HL-60 (cell line): Measurements from ENCODE around the gene SH3BGRL3.

ENCODE experiments used
- CTCF ChIP-seq: IDR thresholded peaks from one replicate; pipeline ENCODE4 v1.5.1; 2011; ENCODE audit warnings: low read length, control low read depth, inconsistent platforms; ENCODE audit not compliant: insufficient read depth
- REST ChIP-seq: IDR thresholded peaks from 2 replicates; pipeline ENCODE4 v1.6.1; 2012; ENCODE audit warnings: low read depth; ENCODE audit not compliant: insufficient replicate concordance
- SPI1 ChIP-seq: IDR thresholded peaks from 2 replicates; pipeline ENCODE4 v1.6.1; 2012; ENCODE audit warnings: low read depth, mild to moderate bottlenecking, borderline replicate concordance

DNA sequence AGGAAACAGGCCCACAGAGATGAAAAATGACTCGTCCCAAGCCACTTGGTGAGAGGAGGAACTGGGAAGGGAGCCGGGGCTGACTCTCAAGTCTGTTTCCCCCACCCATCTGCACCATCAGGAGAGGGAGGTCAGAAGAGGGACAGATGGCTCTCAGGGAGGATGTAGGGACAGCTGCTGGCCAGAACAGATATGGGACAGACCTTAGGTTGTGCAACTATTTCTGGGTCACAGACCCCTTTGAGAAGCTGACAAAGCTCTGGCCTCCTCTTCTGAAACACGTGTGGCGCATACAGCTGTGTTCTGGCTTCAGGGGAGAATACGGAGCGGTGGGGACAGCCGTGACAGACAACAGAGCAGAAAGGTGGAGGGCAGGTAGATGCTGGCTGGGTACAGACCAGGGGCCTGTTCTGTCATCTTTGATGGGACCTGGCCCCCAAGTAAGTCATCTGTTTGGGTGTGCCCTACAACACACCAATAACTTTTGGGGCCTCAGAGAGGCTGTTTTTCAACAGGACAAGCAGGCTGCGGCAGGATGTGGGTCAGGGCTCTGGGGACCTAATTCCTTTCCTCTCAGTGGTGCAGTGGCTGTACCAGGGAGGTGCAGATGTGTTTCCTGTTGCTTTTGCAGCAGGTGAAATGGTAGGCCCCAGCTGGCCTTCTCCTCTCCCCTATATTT is 7.3 kb downstream of the SH3BGRL3 start:
- peak; percentile 52; the same call in 1 of the 2 replicates for TF ChIP-seq SPI1
- TF ChIP-seq CTCF: no peak
- TF ChIP-seq REST: no peak
